ENCODE measurements around the gene DPH1.

- TF ChIP-seq CTCF (conservative IDR thresholded peaks at IDR 0.05; ENCODE audit: low read length), result peak; percentile 59
- no peak for TF ChIP-seq EZH2phosphoT487 (IDR thresholded peaks at IDR 0.05; ENCODE audit: borderline replicate concordance)
Observed at GRCh38 chr17:2025622-2026309, 4.2 kb upstream of the DPH1 start.
